GM21576 (cell line): Measurements from ENCODE around the gene KCNC3.

Experiments used
- ATAC-seq: cut with Tn5 transposase; IDR thresholded peaks from one replicate; pipeline ENCODE4 v1.9.1; 2021; ENCODE audit warnings: mild to moderate bottlenecking, moderate library complexity; ENCODE audit not compliant: unreplicated experiment

KCNC3 gene

DNA sequence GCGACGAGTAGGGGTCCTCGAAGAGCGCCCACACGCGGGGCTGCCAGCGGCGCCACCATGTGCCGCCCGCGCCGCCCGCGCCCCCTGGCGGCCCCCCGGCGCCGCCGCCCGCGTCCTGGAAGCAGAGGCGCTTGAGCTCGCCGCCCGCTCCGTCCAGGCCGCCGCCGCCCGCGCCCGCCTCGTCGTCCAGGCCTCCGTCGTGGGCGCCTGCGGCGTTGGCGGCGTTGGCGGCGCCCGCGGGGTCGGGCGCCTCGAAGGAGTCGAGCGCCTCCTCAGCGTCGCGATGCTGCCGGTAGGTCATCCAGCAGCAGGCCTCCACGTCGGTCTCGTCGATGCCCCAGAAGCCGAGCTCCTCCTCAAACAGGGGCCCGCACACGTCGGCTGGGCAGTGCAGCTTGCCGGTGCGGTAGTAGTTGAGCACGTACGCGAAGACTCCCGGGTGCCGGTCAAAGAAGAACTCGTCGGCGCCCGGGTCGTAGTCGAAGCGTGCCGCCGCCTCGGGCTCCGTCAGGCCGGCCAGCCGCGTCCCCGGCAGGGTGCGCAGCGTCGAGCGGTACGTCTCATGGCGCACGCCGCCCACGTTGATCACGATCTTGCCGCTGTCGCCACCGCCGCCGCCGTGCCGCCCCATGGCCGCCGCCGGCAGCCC lies 829 bp downstream of the KCNC3 start:
- no peak for ATAC-seq

- no peak for ATAC-seq
Observed at GRCh38 chr19:50327461-50328223, 1.5 kb downstream of the KCNC3 start.

- no peak for ATAC-seq
Observed at GRCh38 chr19:50327013-50327412, 2.2 kb downstream of the KCNC3 start.

DNA sequence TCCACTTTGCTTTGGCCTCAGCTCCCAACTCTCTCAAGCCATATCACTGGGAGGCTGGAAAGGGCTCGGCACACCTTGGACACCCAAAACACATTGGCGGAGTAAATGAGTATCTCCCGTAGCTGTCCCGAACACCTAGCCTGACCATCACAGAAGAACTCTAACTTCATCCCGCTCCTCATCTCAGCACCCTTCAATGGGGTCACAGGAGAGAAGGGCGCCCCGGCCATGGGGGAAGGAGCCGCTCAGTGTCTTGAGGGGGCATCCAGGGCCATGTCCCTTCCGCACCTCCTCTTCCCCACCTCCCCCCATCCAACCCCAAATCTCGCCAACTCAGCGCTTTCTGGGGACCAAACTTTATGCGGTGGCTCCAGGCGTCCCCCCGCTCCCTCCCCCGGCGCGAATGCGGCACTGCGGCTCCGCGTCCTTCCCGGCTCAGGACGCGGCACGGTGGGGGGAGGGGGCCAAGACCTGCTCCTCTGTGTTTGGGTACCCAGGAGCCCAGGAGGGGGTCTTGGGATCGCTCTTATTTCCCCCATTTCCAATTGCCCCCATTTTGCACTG lies 3.0 kb downstream of the KCNC3 start:
- ATAC-seq: no peak

DNA sequence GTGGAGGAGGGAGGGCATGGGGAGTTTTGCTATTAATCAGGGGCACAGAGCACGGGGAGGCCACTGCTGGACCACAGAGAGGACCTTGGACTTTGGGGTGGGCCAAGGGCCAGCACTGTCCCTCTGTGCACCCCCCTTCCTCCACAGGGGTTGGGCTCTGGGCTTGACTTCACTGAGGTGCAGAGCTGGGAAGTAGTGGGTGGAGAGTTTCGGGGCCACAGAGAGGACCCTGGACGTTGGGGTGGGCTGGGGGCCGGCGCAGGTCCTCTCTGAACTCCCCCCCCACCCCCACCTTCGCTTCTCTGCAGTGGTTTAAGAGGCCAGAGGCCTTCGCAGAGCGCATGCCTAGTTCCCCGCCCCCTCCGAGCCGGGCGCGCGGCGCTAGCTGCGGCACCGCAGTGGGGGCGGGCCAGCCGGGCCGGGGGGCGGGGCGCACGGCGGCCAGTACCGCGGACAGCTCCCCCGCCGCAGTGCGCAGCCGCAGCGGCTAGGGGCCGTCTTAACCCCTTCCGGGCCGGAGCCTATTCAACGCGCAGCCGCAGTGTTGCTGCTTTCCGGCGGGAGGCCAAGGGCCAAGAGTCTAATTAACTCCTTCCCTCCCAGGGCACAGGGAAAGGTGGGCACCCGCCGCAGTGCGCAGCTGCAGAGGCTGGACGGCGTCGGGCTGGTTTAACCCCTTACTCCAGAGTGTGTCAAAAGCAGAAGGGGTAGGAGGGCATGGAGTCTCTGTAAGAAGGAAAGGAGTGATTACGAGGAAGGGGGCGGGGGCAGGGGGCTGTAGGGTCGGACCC lies 3.7 kb downstream of the KCNC3 start:
- ATAC-seq: no peak

DNA sequence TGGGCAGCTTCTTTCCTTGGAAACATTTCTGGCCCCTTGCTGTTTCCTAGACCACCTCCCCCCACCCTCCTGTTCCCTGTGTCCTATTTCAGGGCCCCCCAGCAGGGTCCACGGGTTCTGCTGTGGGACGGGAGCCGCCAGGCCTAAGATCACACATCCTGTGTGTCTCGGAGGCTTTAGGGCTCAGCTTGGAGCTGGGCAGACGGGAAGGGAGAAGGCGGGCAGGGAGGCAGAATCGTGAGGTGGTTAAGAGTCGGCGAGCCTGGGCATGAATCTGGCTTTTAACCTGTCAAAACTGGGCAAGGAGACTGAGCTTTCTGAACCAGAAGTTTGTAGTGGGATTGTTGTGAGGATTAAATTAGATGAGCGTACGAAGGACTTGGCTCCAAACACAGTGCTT lies 4.8 kb downstream of the KCNC3 start:
- no peak for ATAC-seq

- ATAC-seq: no peak
Observed at GRCh38 chr19:50323782-50324133, 5.4 kb downstream of the KCNC3 start.

GRCh38 chr19:50322931-50323781 lies 6.0 kb downstream of the KCNC3 start:
- no peak for ATAC-seq

- ATAC-seq: no peak
Observed at GRCh38 chr19:50322234-50322633, 6.9 kb downstream of the KCNC3 start.

- ATAC-seq: no peak
Observed at GRCh38 chr19:50321831-50322230, 7.3 kb downstream of the KCNC3 start.

- ATAC-seq: no peak
Observed at GRCh38 chr19:50320596-50320995, 8.6 kb downstream of the KCNC3 start.

GRCh38 chr19:50320051-50320450 lies 9.1 kb downstream of the KCNC3 start:
- ATAC-seq: no peak

DNA sequence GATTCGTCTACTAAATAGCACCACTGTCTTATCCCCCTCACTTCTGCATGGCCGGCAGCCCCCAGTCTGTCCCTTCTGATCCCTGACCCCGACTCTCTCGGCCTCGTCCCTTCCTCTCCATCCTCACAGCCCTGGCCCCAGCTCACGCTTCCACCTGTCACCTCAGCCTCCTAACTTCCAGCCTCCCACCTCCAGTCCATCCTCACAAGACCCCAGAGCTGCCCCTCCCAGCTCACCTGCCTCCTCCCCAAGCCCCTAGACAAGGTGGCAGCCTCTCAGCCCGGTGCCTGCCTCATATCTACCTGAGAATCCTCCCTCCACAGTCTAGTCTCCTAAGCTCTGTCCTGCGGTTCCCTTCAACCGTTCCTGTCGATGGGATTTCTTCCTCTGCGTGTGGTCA lies 10.0 kb downstream of the KCNC3 start:
- no peak for ATAC-seq

- ATAC-seq: no peak
Observed at GRCh38 chr19:50318438-50318837, 10.7 kb downstream of the KCNC3 start.

DNA sequence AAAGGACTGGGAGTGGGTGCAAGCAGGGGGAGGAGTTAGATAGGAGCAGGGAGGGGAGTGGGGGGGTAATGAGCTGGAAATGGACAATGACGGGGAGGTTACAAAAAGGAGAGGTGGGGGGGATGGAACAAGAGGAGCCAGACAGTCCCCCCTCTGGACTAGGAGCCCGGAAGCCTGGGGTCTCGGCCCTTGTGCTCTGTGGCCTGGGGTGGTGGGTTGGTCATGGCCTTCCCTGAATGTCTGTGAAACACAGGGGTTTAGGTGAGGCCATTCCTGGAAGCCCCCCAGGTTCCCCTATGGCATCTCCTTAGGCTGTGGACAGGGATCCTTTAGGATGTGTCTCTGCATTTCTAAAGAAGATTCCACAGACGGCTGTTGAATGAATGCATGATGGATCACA lies 12.1 kb downstream of the KCNC3 start:
- ATAC-seq: no peak

- no peak for ATAC-seq
Observed at GRCh38 chr19:50315773-50316448, 13.3 kb downstream of the KCNC3 start.

- no peak for ATAC-seq
Observed at GRCh38 chr19:50314724-50315708, 14.2 kb downstream of the KCNC3 start.

- no peak for ATAC-seq
Observed at GRCh38 chr19:50313812-50314536, 15.2 kb downstream of the KCNC3 start.
